T47D (cell line): ENCODE measurements around the gene PRDM2.
"Not testable (repeated sequence)": the region's sequence is repeated elsewhere in the genome, so short reads cannot be mapped to it uniquely, and the experiment has no call there.

ENCODE experiments used
- DNase-seq, 2 experiments: peaks; one replicate each; pipeline versions ENCODE4 v3.0.0 to v3.0.0-alpha.2; 2011 to 2012; ENCODE audit warnings: low read depth in 1 of 2, low spot score in 1 of 2
- JUND ChIP-seq: IDR thresholded peaks from 2 replicates; pipeline ENCODE4 v1.6.1; 2012; ENCODE audit warnings: low read depth
- in situ Hi-C: cut with HindIII; loops from 2 replicates; pipeline ENCODE4 v1.10.0; 2016; ENCODE audit warnings: low sequenced_read_pairs, low pct_unique_long_range_greater_than_20kb

PRDM2 gene

GRCh38 chr1:13699936-13700520, at the start of gene PRDM2:
Gene PRDM2 (plus strand): TSS chr1:13700188. CDS start chr1:13715606, 15,418 bp downstream.
- peak in 1 of 2 experiments; percentile 42 for DNase-seq
- TF ChIP-seq JUND: no peak
- in situ Hi-C loops: no loop called here

- in situ Hi-C loops: no loop called here
- TF ChIP-seq JUND: no peak
- DNase-seq: peak in 1 of 2 experiments; percentile 6
Observed at GRCh38 chr1:13651279-13651678, 48.7 kb upstream of the PRDM2 start.

- TF ChIP-seq JUND: no peak
- in situ Hi-C loops: no loop called here
- DNase-seq: no peak
Observed at GRCh38 chr1:13652238-13652637, 47.8 kb upstream of the PRDM2 start.

- TF ChIP-seq JUND: no peak
- in situ Hi-C loops: no loop called here
- no peak for DNase-seq
Observed at GRCh38 chr1:13661539-13661938, 38.4 kb upstream of the PRDM2 start.

GRCh38 chr1:13662493-13662892, 37.5 kb upstream of the PRDM2 start:
- no peak for DNase-seq
- in situ Hi-C loops: no loop called here
- TF ChIP-seq JUND: no peak

GRCh38 chr1:13663969-13664368, 36.0 kb upstream of the PRDM2 start:
- no peak for DNase-seq
- in situ Hi-C loops: no loop called here
- TF ChIP-seq JUND: no peak

GRCh38 chr1:13664451-13664850, 35.5 kb upstream of the PRDM2 start:
- no peak for DNase-seq
- in situ Hi-C loops: no loop called here

GRCh38 chr1:13666317-13666716, 33.7 kb upstream of the PRDM2 start:
- DNase-seq: no peak
- TF ChIP-seq JUND: no peak
- in situ Hi-C loops: no loop called here

More at GRCh38 chr1:13664451-13664850, 35.5 kb upstream of the PRDM2 start:
- TF ChIP-seq JUND: no peak

GRCh38 chr1:13667691-13668090, 32.3 kb upstream of the PRDM2 start:
- TF ChIP-seq JUND: no peak
- in situ Hi-C loops: no loop called here
- no peak for DNase-seq

- in situ Hi-C loops: no loop called here
- no peak for TF ChIP-seq JUND
- DNase-seq: no peak
Observed at GRCh38 chr1:13674377-13674776, 25.6 kb upstream of the PRDM2 start.

GRCh38 chr1:13675151-13675651, 24.8 kb upstream of the PRDM2 start:
- in situ Hi-C loops: no loop called here
- DNase-seq: no peak
- no peak for TF ChIP-seq JUND

- no peak for TF ChIP-seq JUND
- in situ Hi-C loops: no loop called here
- no peak for DNase-seq
Observed at GRCh38 chr1:13677896-13678295, 22.1 kb upstream of the PRDM2 start.

- no peak for TF ChIP-seq JUND
- in situ Hi-C loops: no loop called here
- no peak for DNase-seq
Observed at GRCh38 chr1:13679651-13680050, 20.3 kb upstream of the PRDM2 start.

GRCh38 chr1:13680609-13681008, 19.4 kb upstream of the PRDM2 start:
- in situ Hi-C loops, DNase-seq: not testable (repeated sequence)
